Osteocyte (in vitro differentiated cells): ENCODE data around the gene PCDHGA11. TPM values are rescaled to one million over a fixed set of nuclear protein-coding genes. Genes with fewer than 3 reads are reported as not detected.
"Not testable (repeated sequence)": the region's sequence is repeated elsewhere in the genome, so short reads cannot be mapped to it uniquely, and the experiment has no call there.

ENCODE experiments used
- DNase-seq: peaks from one replicate; pipeline ENCODE4 v3.0.0; 2021; ENCODE audit warnings: mixed read lengths; ENCODE audit not compliant: unreplicated experiment; ENCODE audit errors: extremely low spot score
- H3K27ac Mint-ChIP-seq: one replicate; pipeline ENCODE4 v1.8.0; 2021; ENCODE audit warnings: mild to moderate bottlenecking, mixed read lengths; ENCODE audit not compliant: unreplicated experiment
- H3K27me3 Mint-ChIP-seq: one replicate; pipeline ENCODE4 v1.8.0; 2021; ENCODE audit warnings: mixed read lengths; ENCODE audit not compliant: unreplicated experiment
- H3K36me3 Mint-ChIP-seq: one replicate; pipeline ENCODE4 v1.8.0; 2021; ENCODE audit warnings: mixed read lengths; ENCODE audit not compliant: unreplicated experiment
- H3K4me1 Mint-ChIP-seq: one replicate; pipeline ENCODE4 v1.8.0; 2021; ENCODE audit warnings: mixed read lengths; ENCODE audit not compliant: unreplicated experiment
- H3K4me3 Mint-ChIP-seq: one replicate; pipeline ENCODE4 v1.8.0; 2021; ENCODE audit warnings: mild to moderate bottlenecking, moderate library complexity, mixed read lengths; ENCODE audit not compliant: unreplicated experiment
- H3K9me3 Mint-ChIP-seq: one replicate; pipeline ENCODE4 v1.8.0; 2021; ENCODE audit warnings: mixed read lengths; ENCODE audit not compliant: unreplicated experiment
- total RNA-seq: library from RNA; stranded (reverse); gene quantifications from 2 replicates; pipeline ENCODE4 v1.2.1, GENCODE V29; 2021
- TF ChIP-seq, protein P1 (sequence below): fragments of 200-600 bp; sonication (generic); IDR thresholded peaks from 2 replicates; pipeline ENCODE4 v1.5.0; 2021; ENCODE audit warnings: antibody characterized with exemption, mild to moderate bottlenecking, moderate library complexity

PCDHGA11 gene
- total RNA-seq, 1 donor from 2014 or later = 2.2 TPM

DNA sequence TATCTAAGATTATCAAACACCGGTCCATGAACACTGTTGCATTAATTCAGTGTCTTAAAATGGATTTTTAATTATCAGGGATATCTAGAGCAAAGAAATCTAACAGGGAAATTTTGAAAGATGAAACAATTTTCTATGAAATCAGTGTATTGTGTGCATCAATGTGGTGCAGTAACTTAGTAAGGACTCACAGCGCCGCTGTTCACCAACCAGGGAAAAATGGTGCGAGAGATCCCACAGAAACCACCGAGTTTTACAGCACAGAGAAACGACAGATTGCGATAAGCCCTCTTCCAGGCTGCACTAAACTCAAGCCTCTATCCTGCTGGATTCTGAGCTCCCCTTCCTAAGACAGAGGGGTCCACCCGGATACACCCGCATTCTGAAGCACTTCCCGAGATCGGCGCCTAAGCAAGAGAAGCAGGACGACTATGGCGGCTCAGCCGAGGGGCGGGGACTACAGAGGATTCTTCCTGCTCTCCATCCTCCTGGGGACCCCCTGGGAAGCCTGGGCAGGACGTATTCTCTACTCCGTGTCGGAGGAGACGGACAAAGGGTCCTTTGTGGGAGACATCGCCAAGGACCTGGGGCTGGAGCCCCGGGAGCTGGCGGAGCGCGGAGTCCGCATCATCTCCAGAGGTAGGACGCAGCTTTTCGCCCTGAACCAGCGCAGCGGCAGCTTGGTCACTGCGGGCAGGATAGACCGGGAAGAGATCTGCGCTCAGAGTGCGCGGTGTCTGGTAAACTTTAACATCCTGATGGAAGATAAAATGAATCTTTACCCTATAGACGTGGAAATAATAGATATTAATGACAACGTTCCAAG lies 38.2 kb upstream of the PCDHGA11 start, which contains the start of gene PCDHGA7:
Gene PCDHGA7, plus strand, starts transcription at position 274 of the 826 bp plus-strand sequence. Its CDS starts 158 bp downstream, at position 432.
- H3K4me1 Mint-ChIP-seq = no peaks in the 10 kb centered on the region
- H3K9me3 Mint-ChIP-seq = peaks cover 28% of the 10 kb centered on the region
- TF ChIP-seq, protein P1, sequence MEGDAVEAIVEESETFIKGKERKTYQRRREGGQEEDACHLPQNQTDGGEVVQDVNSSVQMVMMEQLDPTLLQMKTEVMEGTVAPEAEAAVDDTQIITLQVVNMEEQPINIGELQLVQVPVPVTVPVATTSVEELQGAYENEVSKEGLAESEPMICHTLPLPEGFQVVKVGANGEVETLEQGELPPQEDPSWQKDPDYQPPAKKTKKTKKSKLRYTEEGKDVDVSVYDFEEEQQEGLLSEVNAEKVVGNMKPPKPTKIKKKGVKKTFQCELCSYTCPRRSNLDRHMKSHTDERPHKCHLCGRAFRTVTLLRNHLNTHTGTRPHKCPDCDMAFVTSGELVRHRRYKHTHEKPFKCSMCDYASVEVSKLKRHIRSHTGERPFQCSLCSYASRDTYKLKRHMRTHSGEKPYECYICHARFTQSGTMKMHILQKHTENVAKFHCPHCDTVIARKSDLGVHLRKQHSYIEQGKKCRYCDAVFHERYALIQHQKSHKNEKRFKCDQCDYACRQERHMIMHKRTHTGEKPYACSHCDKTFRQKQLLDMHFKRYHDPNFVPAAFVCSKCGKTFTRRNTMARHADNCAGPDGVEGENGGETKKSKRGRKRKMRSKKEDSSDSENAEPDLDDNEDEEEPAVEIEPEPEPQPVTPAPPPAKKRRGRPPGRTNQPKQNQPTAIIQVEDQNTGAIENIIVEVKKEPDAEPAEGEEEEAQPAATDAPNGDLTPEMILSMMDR = no peak
- DNase-seq = no peak
- no peak within 1 kb of the TSS for H3K4me3 Mint-ChIP-seq
- H3K27ac Mint-ChIP-seq = no peak within 1 kb of the TSS
- H3K27me3 Mint-ChIP-seq = no peaks in the 10 kb centered on the region
- no peaks in the 10 kb centered on the region for H3K36me3 Mint-ChIP-seq

DNA sequence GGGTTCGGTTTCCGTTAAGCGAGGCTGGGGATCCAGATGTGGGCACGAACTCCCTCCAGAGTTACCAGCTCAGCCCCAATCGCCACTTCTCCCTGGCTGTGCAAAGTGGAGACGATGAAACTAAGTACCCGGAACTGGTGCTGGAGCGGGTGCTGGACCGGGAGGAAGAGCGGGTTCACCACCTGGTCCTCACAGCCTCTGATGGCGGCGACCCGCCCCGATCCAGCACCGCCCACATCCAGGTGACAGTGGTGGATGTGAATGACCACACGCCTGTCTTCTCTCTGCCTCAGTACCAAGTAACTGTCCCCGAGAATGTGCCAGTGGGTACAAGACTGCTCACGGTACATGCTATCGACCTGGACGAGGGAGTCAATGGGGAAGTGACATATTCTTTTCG lies 37.5 kb upstream of the PCDHGA11 start:
- H3K4me1 Mint-ChIP-seq = no peaks in the 10 kb centered on the region
- peaks cover under 1% of the 10 kb centered on the region for H3K36me3 Mint-ChIP-seq
- H3K4me3 Mint-ChIP-seq = no peak overlapping the region
- peaks cover 30% of the 10 kb centered on the region for H3K9me3 Mint-ChIP-seq
- no peaks in the 10 kb centered on the region for H3K27me3 Mint-ChIP-seq
- DNase-seq = no peak
- TF ChIP-seq, protein P1 = no peak
- H3K27ac Mint-ChIP-seq = no peak overlapping the region

DNA sequence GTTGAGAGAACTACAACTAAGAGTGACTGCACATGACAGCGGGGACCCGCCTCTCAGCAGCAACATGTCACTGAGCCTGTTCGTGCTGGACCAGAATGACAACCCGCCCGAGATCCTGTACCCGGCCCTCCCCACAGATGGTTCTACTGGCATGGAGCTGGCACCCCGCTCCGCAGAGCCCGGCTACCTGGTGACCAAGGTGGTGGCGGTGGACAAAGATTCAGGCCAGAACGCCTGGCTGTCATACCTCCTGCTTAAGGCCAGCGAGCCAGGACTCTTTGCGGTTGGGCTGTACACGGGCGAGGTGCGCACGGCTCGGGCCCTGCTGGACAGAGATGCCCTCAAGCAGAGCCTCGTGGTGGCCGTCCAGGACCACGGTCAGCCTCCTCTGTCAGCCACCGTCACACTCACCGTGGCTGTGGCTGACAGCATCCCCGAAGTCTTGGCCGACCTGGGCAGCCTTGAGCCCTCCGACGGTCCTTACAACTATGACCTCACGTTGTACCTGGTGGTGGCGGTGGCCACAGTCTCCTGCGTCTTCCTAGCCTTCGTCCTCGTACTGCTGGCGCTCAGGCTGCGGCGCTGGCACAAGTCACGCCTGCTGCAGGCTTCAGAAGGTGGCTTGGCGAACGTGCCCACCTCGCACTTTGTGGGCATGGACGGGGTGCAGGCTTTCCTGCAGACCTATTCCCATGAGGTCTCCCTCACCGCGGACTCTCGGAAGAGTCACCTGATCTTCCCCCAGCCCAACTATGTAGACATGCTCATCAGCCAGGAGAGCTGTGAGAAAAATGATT lies 36.2 kb upstream of the PCDHGA11 start:
- Mint-ChIP-seq H3K27ac (no peak overlapping the region), H3K27me3 (no peaks in the 10 kb centered on the region), H3K4me3 (no peak overlapping the region), H3K36me3 (peaks cover 3% of the 10 kb centered on the region), H3K4me1 (no peaks in the 10 kb centered on the region), H3K9me3 (peaks cover 25% of the 10 kb centered on the region)
- no peak for DNase-seq
- TF ChIP-seq, protein P1 = no peak

DNA sequence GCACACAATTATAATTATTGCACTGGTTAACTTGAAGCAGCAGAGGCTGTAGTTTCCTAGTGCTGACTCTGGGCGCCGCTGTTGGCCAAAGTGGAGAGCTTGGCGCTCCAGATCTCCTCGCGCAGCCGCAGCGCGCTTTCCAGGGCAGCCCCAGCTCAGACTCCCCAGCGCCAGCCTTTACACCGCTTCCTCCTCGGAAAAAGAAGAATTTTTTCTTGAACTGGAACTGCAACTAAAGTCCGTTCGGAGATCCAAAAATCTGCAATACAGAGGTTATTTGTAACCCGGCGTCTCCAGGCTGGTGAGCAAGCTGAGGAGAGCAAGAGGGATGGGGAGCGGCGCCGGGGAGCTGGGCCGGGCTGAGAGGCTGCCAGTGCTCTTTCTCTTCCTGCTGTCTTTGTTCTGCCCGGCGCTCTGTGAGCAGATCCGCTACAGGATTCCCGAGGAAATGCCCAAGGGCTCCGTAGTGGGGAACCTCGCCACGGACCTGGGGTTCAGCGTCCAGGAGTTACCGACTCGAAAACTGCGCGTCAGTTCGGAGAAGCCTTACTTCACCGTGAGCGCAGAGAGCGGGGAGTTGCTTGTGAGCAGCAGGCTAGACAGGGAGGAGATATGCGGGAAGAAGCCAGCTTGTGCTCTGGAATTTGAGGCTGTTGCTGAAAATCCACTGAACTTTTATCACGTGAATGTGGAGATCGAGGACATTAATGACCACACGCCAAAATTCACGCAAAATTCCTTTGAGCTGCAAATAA lies 33.1 kb upstream of the PCDHGA11 start, which contains the start of gene PCDHGB4:
Gene PCDHGB4, plus strand, starts transcription at position 142 of the 755 bp plus-strand sequence. Its CDS starts 187 bp downstream, at position 329.
- H3K4me3 Mint-ChIP-seq = peak within 1 kb of the TSS; percentile 64
- H3K27me3 Mint-ChIP-seq, H3K36me3 Mint-ChIP-seq, H3K4me1 Mint-ChIP-seq, DNase-seq: not testable (repeated sequence)
- TF ChIP-seq, protein P1 = peak; percentile 46
- peaks cover 34% of the 10 kb centered on the region for H3K9me3 Mint-ChIP-seq
- H3K27ac Mint-ChIP-seq = peak within 1 kb of the TSS; percentile 23
